CMK (cell line): ENCODE results near the gene TCF7.

Experiments
- DNase-seq: peaks from one replicate; pipeline ENCODE4 v3.0.0-alpha.2; 2010; ENCODE audit warnings: low read depth

TCF7 gene

GRCh38 chr5:134113363-134113889 is 1.1 kb upstream of the TCF7 start:
- DNase-seq = no peak

- DNase-seq = no peak
Measured at GRCh38 chr5:134114886-134115805, 665 bp downstream of the TCF7 start.

DNA sequence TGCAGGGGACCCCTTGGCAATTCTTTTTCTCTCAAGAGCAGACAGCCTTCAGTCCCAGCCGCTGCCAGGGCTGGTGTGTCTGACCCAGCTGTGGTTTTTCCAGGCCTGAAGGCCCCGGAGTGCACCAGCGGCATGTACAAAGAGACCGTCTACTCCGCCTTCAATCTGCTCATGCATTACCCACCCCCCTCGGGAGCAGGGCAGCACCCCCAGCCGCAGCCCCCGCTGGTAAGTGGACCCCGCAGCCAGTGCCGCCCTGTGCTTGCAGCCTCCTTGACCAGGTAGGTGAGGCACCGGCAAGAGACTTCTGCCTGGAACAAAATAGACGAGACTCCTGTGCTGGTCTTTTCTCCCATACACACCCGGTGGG is 1.3 kb downstream of the TCF7 start:
- no peak for DNase-seq

- no peak for DNase-seq
Measured at GRCh38 chr5:134116286-134116685, 1.8 kb downstream of the TCF7 start.

GRCh38 chr5:134116789-134117761 is 2.6 kb downstream of the TCF7 start:
- DNase-seq = no peak

DNA sequence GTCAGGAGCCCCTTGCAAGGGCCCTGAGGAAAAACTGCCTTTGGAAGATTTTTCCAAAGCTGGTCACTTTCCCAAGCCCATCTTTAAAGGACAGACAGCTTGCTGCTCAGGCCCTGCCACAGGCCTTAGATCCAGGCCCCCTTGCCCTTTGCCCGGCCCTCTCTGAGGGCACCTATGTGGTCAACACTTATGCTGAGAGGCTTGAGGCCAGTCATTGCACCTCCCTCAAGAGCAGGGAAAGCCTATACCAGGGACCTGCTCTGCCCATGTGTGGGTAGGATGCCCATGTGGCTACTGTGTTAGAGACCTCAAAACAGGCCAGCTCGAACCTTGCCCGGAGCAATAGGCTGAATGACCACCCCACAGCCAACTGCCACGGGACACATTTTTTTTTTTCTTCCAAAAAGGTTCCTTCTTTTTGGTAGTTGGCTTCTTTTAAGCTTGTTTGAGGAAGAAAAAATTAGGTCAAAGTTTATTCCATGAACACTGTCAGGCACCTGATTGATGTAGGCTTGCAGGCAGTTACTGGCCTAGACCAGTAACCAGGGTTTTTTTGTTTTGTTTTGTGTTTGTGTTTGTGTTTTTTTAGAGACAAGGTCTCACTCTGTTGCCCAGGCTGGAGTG is 3.8 kb downstream of the TCF7 start:
- no peak for DNase-seq

DNA sequence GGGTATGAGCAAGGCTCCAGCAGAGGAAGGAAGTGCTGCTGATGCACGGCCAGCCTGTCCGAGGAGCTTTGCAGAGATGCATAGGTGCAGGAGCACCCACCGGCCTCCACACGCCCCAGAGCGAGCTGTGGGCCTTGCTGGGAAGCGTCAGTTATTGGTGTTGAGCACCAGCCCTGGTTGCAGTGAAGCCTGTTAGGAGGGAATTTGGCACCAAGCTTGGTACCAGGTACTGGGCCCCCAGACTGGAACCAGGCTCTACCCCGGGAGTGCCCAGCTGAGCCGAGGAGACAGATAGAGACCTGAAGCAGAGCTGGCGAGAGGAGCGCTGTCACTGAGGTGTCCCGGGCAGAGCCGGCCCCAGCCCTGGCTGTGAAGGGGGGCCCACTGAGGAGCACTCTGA is 5.2 kb downstream of the TCF7 start:
- DNase-seq = no peak

- DNase-seq = no peak
Measured at GRCh38 chr5:134120386-134121138, 6.1 kb downstream of the TCF7 start.

GRCh38 chr5:134122530-134122929 is 8.0 kb downstream of the TCF7 start:
- DNase-seq = no peak

DNA sequence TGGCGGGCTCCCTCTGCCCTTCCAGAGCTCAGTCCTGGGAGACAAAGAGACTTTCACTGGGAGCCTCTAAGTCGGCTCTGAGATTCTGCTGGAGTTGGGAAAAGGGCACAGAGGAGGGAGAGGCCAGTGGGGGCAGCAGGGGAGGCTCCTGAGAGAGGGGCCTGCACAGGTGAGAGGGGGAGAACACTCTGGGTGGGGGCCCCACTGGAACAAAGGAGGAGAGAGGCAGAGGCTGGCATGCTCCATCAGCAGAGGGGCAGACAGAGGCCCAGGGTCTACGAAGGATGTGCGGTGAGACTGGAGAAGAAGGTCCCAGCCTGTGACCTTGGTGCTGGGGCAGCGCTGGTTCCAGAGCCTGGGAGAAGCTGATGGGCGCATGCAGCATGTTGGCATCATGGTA is 8.9 kb downstream of the TCF7 start:
- no peak for DNase-seq

DNA sequence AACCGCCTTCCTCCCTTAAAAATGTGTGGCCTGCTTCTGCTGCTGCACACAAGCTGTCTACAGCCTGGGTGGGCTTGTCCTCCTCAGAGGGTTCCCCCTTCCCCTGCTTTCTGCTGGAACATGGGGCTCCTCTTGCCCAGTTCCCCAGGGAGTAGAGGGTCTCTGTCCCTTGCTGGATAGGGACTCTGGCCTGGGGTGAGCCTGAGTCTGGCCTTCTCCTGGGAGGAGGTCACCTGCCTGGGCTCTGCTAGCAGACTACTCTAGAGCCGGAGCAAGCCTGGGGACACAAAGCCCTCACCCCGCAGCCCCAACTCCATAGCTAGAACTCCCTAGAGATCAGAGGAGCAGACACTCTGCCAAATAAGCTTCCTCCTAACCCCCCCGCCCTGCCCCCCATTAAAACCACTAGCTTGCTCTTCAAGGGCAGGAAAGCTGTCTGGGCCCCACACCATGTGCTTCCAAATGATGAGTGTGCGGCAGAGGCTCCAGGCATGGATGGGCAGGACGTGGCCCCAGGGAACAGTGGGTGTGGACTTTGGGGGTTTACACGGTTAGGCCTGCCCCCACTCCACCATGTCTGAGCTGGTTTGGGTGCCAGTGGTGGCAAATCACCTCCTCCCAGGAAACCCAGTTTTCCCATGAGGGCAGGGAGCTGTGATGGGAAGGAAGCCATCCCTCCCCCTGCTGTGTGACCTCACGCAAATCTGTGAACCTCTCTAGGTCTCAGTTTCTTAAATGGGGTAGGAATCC is 10.0 kb downstream of the TCF7 start:
- no peak for DNase-seq

- DNase-seq = no peak
Measured at GRCh38 chr5:134125039-134126015, 10.8 kb downstream of the TCF7 start.

DNA sequence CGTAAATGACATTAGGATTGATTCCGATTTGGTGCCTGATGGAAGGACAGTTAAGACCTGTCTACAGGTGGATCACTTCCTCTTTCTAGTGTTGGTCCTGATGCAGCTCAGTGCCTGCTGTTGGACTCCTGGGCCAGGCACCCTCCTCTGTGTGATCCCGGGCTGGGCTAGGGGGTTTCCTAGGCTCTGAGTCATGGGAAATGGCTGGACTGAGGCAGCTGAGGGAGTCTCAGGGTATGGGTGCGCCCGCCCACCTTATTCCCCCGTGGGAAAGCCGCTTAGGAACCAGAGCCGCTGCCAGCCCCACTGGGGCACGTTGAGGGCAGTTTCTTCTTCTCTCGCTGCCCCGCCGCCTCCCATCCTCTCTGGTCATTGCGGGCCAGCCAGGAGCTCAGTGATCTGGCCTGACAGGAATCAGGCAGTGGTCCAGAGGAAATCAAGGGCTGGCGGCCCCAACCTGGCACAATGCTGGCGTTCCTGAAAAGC is 12.9 kb downstream of the TCF7 start:
- no peak for DNase-seq

GRCh38 chr5:134127988-134128647 is 13.6 kb downstream of the TCF7 start:
- DNase-seq = no peak

GRCh38 chr5:134128648-134128995 is 14.1 kb downstream of the TCF7 start:
- no peak for DNase-seq

DNA sequence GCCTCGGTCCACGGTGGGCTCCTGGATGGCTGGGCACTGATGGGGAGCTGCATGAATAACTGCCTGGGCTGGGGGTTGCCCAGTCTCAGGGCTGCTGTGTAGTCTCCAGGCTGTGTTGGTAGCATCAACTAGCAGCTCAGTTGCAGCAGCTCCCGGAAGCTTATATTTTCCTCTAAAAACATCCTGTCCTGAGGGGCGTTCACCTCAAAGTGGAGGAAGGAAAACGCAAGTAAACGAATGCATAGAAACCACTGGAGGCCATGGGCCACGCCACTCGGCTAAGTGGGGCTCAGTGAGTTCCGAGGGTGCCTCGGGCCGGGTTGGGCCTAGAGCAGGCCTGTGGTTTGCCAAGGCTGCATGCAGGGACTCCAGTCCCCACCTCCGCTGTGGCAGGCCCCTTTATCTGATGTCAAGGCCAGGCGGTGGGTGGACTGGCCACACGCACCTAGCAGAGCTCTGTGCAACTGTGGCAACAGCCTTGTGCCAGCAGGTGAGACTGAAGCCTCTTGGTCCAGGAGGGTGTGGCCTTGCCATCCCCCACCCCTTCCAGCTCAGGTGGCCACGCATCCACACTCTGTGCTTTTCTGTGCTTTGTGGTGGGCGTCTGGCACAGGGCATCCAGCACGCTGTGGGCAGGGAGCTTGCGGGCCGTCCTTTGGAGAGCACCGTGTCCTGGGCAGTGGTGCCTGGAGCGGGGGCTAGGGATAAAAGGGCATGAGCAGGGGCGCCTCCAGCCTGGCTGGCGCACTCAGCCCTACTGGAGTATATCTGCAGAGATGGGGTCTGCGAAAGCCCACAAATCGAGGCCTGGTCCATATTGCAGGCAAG is 15.1 kb downstream of the TCF7 start:
- no peak for DNase-seq

- DNase-seq = no peak
Measured at GRCh38 chr5:134130239-134130945, 15.9 kb downstream of the TCF7 start.
